K562 (cell line): ENCODE results near the gene USB1. TPM values are rescaled to one million over a fixed set of nuclear protein-coding genes. Genes with fewer than 3 reads are reported as not detected.

ENCODE experiments used
- ARNT ChIP-seq, 2 experiments: fragments of 450-650 bp; IDR thresholded peaks; 2 replicates each; pipeline ENCODE4 v1.6.1; 2016; ENCODE audit warnings: mild to moderate bottlenecking in 1 of 2
- BRD9 ChIP-seq: fragments of 450-650 bp; IDR thresholded peaks from 2 replicates; pipeline ENCODE4 v1.6.1; 2018; ENCODE audit warnings: low read depth; ENCODE audit not compliant: partially characterized antibody
- CBX1 ChIP-seq: sonication (generic); IDR thresholded peaks from 2 replicates; pipeline ENCODE4 v1.6.1; 2016; ENCODE audit warnings: antibody characterized with exemption, low read depth, mild to moderate bottlenecking
- CC2D1A ChIP-seq: fragments of 450-650 bp; IDR thresholded peaks from 2 replicates; pipeline ENCODE4 v1.6.1; 2017; ENCODE audit warnings: mild to moderate bottlenecking
- CHCHD3 ChIP-seq: fragments of 250-450 bp; sonication (Bioruptor Pico); IDR thresholded peaks from 2 replicates; pipeline ENCODE4 v2.1.2; 2022; ENCODE audit warnings: mild to moderate bottlenecking
- CREB3L1 ChIP-seq: fragments of 450-650 bp; IDR thresholded peaks from 2 replicates; pipeline ENCODE4 v1.6.1; 2014; ENCODE audit warnings: low read depth, mild to moderate bottlenecking, moderate library complexity, borderline replicate concordance
- EP300 ChIP-seq: IDR thresholded peaks from 2 replicates; pipeline ENCODE4 v1.6.1; 2012; ENCODE audit warnings: low read length, improper control_type of control experiment
- FOSL1 ChIP-seq: fragments of 200-800 bp; sonication (Bioruptor generic); conservative IDR thresholded peaks from 2 replicates; pipeline ENCODE4 v1.6.1; 2016; ENCODE audit warnings: missing genetic modification characterization, missing compliant biosample characterization
- GABPB1 ChIP-seq: sonication (generic); formaldehyde crosslinking; IDR thresholded peaks from 2 replicates; pipeline ENCODE4 v1.8.0; 2022; ENCODE audit warnings: mild to moderate bottlenecking, missing genetic modification reagents
- GATA2 ChIP-seq: sonication (generic); formaldehyde crosslinking; IDR thresholded peaks from 2 replicates; pipeline ENCODE4 v1.4.0; 2020; ENCODE audit warnings: mild to moderate bottlenecking, missing genetic modification reagents
- HDAC8 ChIP-seq: fragments of 450-650 bp; IDR thresholded peaks from 2 replicates; pipeline ENCODE4 v1.6.1; 2016; ENCODE audit warnings: mild to moderate bottlenecking, missing genetic modification characterization, moderate library complexity, missing compliant biosample characterization
- KAT7 ChIP-seq: sonication (generic); formaldehyde crosslinking; IDR thresholded peaks from 2 replicates; pipeline ENCODE4 v1.8.0; 2022; ENCODE audit warnings: missing genetic modification reagents, mild to moderate bottlenecking, borderline replicate concordance
- KAT8 ChIP-seq: fragments of 450-650 bp; IDR thresholded peaks from 2 replicates; pipeline ENCODE4 v1.6.1; 2016; ENCODE audit warnings: low read depth, mild to moderate bottlenecking
- KDM5B ChIP-seq: fragments of 200-600 bp; sonication (generic); IDR thresholded peaks from 2 replicates; pipeline ENCODE4 v1.6.1; 2012; ENCODE audit warnings: low read depth, mild to moderate bottlenecking, moderate library complexity, low read length, control low read depth, inconsistent platforms; ENCODE audit not compliant: insufficient replicate concordance
- MAFK ChIP-seq: IDR thresholded peaks from 2 replicates; pipeline ENCODE4 v1.6.1; 2011; ENCODE audit warnings: low read length, improper control_type of control experiment
- MTA2 ChIP-seq: fragments of 450-650 bp; IDR thresholded peaks from 2 replicates; pipeline ENCODE4 v1.6.1; 2016; ENCODE audit warnings: low read depth
- NR3C1 ChIP-seq: sonication (generic); formaldehyde crosslinking; IDR thresholded peaks from 2 replicates; pipeline ENCODE4 v1.8.1; 2022; ENCODE audit warnings: missing genetic modification reagents
- OTX1 ChIP-seq: fragments of 450-650 bp; formaldehyde crosslinking; IDR thresholded peaks from 2 replicates; pipeline ENCODE4 v1.4.0; 2022; ENCODE audit warnings: mild to moderate bottlenecking
- PHF20 ChIP-seq: fragments of 450-650 bp; IDR thresholded peaks from 2 replicates; pipeline ENCODE4 v1.6.1; 2018; ENCODE audit not compliant: partially characterized antibody
- PKNOX1 ChIP-seq: fragments of 450-650 bp; IDR thresholded peaks from 2 replicates; pipeline ENCODE4 v1.6.1; 2016
- POU5F1 ChIP-seq: fragments of 150-350 bp; IDR thresholded peaks from 2 replicates; pipeline ENCODE4 v1.6.1; 2014; ENCODE audit warnings: borderline replicate concordance, low read length, low read depth, mild to moderate bottlenecking; ENCODE audit not compliant: partially characterized antibody
- PREB ChIP-seq: sonication (generic); formaldehyde crosslinking; IDR thresholded peaks from 2 replicates; pipeline ENCODE4 v1.8.1; 2023; ENCODE audit warnings: mild to moderate bottlenecking, missing genetic modification reagents
- RAD21 ChIP-seq, 2 experiments: fragments of 250-450 bp in 1 of 2; fragments of 450-650 bp in 1 of 2; sonication (Bioruptor Pico) in 1 of 2; formaldehyde crosslinking in 1 of 2; IDR thresholded peaks in 1 of 2; conservative IDR thresholded peaks in 1 of 2; 2 replicates each; pipeline versions ENCODE4 v1.4.0 to v1.8.0; 2020 to 2022; ENCODE audit warnings: mild to moderate bottlenecking in 2 of 2, moderate library complexity in 1 of 2
- RHOXF2B ChIP-seq: fragments of 250-450 bp; sonication (Bioruptor Pico); conservative IDR thresholded peaks from 2 replicates; pipeline ENCODE4 v1.5.1; 2021
- U2AF2 ChIP-seq: fragments of 200-400 bp; formaldehyde crosslinking; optimal IDR thresholded peaks from 2 replicates; pipeline ENCODE3; 2017; ENCODE audit warnings: low read depth, mild to moderate bottlenecking, low read length
- ZNF23 ChIP-seq: fragments of 250-450 bp; sonication (Bioruptor Pico); IDR thresholded peaks from 2 replicates; pipeline ENCODE4 v1.4.0; 2020; ENCODE audit warnings: mild to moderate bottlenecking
- ZNF384 ChIP-seq: IDR thresholded peaks from 2 replicates; pipeline ENCODE4 v1.6.1; 2012; ENCODE audit warnings: low read depth, low read length, improper control_type of control experiment
- ZNF561 ChIP-seq: fragments of 450-650 bp; formaldehyde crosslinking; conservative IDR thresholded peaks from 2 replicates; pipeline ENCODE4 v1.4.0; 2020; ENCODE audit warnings: mild to moderate bottlenecking, moderate library complexity
- ZNF644 ChIP-seq: fragments of 200-800 bp; sonication (Bioruptor generic); IDR thresholded peaks from 2 replicates; pipeline ENCODE4 v1.6.1; 2016; ENCODE audit warnings: low read depth, missing genetic modification characterization, missing compliant biosample characterization
- polyA plus RNA-seq, 8 experiments: library from polyadenylated mRNA; depleted of rRNA in 4 of 8; stranded (reverse) in 5 of 8; unstranded in 3 of 8; fragments of >200 nt; fragmentation: Nextera tagmentation in 2 of 8; fragmentation: Illumina TruSeq in 1 of 8; extraction: Ambion mirVana in 2 of 8; extraction: Trizol in 1 of 8; gene quantifications; 2 replicates each; pipeline versions ENCODE4 v1.2.1 to v1.2.3, GENCODE V29; 2011 to 2014; ENCODE audit warnings: inconsistent platforms in 1 of 8, missing spikeins in 1 of 8
- total RNA-seq, 7 experiments: library from RNA; depleted of rRNA in 6 of 7; stranded (reverse); fragments of >200 nt in 6 of 7; fragmentation: Illumina TruSeq in 2 of 7; extraction: Trizol in 2 of 7; gene quantifications; 2 replicates each; pipeline versions ENCODE4 v1.2.1 to v1.2.3, GENCODE V29; 2011 to 2021; ENCODE audit warnings: low replicate concordance in 1 of 7

USB1 gene
- total and polyA plus RNA-seq, 9 of the 15 experiments (the other 6 are each of a cell fraction or from before 2014, with no cell fraction given) = 11.6 to 73.6 (median 19.4) TPM

GRCh38 chr16:57976331-57976796 is 24.8 kb upstream of the USB1 start (continued):
- TF ChIP-seq PKNOX1 (peak; percentile 72), FOSL1 (peak; percentile 96), CC2D1A (peak; percentile 90; the same call in 1 of the 2 replicates), RHOXF2B (CRISPR knock-in tag) (no peak), PREB (CRISPR knock-in tag) (no peak), KAT8 (no peak), RAD21 (CRISPR knock-in tag; conservative IDR thresholded peaks at IDR 0.05 in 1 of 2, IDR thresholded peaks at IDR 0.05 in 1 of 2) (no peak), MAFK (peak; percentile 32; the same call in 1 of the 2 replicates), ZNF23 (CRISPR knock-in tag) (no peak), ZNF561 (CRISPR knock-in tag) (no peak), ZNF384 (no peak), BRD9 (no peak), PHF20 (no peak), GABPB1 (CRISPR knock-in tag) (0 out of 2 replicates have a peak, but pooled peaks have one; percentile 16), NR3C1 (CRISPR knock-in tag) (no peak), ZNF644 (tag) (no peak), U2AF2 (no peak), MTA2 (peak; percentile 92), POU5F1 (no peak), CHCHD3 (no peak), CBX1 (no peak), CREB3L1 (no peak), GATA2 (peak; percentile 94), HDAC8 (tag) (no peak), OTX1 (CRISPR knock-in tag) (no peak), KAT7 (CRISPR knock-in tag) (no peak), KDM5B (peak; percentile 36), EP300 (peak; percentile 92), ARNT (IDR thresholded peaks at IDR 0.05) (peak; percentile 38 to 77; a peak in 1 of 4 replicates)
